NCI-H69 (cell line): ENCODE results near the gene CDH4.
A peak's percentile ranks its signal among the peaks of the same experiment; 100 is the strongest.
"Not testable (repeated sequence)": the region's sequence is repeated elsewhere in the genome, so short reads cannot be mapped to it uniquely, and the experiment has no call there.

Source experiments
- DNase-seq: peaks from one replicate; lab custom pipeline; 2025; lab: John Stamatoyannopoulos, UW

Gene CDH4

GRCh38 chr20:61944967-61945366 lies 692.9 kb downstream of the CDH4 start:
- not testable (repeated sequence) for DNase-seq

- DNase-seq: not testable (repeated sequence)
Measured at GRCh38 chr20:61945495-61945894, 693.4 kb downstream of the CDH4 start.

- DNase-seq: not testable (repeated sequence)
Measured at GRCh38 chr20:61948056-61948455, 696.0 kb downstream of the CDH4 start.

GRCh38 chr20:61948586-61949362 lies 696.7 kb downstream of the CDH4 start:
- DNase-seq: no peak

GRCh38 chr20:61949363-61949713 lies 697.3 kb downstream of the CDH4 start:
- DNase-seq: no peak

- no peak for DNase-seq
Measured at GRCh38 chr20:61949714-61950640, 697.9 kb downstream of the CDH4 start.

- DNase-seq: no peak
Measured at GRCh38 chr20:61950641-61951071, 698.6 kb downstream of the CDH4 start.

- no peak for DNase-seq
Measured at GRCh38 chr20:61951695-61952533, 699.9 kb downstream of the CDH4 start.

- DNase-seq: peak; percentile 91
Measured at GRCh38 chr20:61953037-61954021, 701.3 kb downstream of the CDH4 start.

GRCh38 chr20:61954276-61955021 lies 702.4 kb downstream of the CDH4 start:
- peak; percentile 94 for DNase-seq

- no peak for DNase-seq
Measured at GRCh38 chr20:61955668-61956395, 703.8 kb downstream of the CDH4 start.

- DNase-seq: peak; percentile 3
Measured at GRCh38 chr20:61956396-61957342, 704.6 kb downstream of the CDH4 start.

GRCh38 chr20:61957961-61958715 lies 706.1 kb downstream of the CDH4 start:
- DNase-seq: no peak

- DNase-seq: no peak
Measured at GRCh38 chr20:61958773-61959700, 707.0 kb downstream of the CDH4 start.

- no peak for DNase-seq
Measured at GRCh38 chr20:61960836-61961235, 708.8 kb downstream of the CDH4 start.

GRCh38 chr20:61963149-61963548 lies 711.1 kb downstream of the CDH4 start:
- no peak for DNase-seq
